Stimulated activated CD4-positive, alpha-beta T cell treated with anti-CD3 and anti-CD28 coated beads, Interleukin-1b, Interleukin-23, amount 100 ng/mL, for 1 hour (primary cell): Measurements from ENCODE around the gene HIVEP3.

Experiments
- DNase-seq, 2 donors: peaks; one replicate each; pipeline ENCODE4 v3.0.0-alpha.2; 2020; ENCODE audit warnings: low read depth in 2 of 2

HIVEP3 gene

GRCh38 chr1:41848216-41848952 lies 70.3 kb downstream of the HIVEP3 start:
- no peak for DNase-seq

GRCh38 chr1:41847733-41848132 lies 71.0 kb downstream of the HIVEP3 start:
- DNase-seq, result no peak

- no peak for DNase-seq
These were observed 71.9 kb downstream of the HIVEP3 start for GRCh38 chr1:41846625-41847405.

GRCh38 chr1:41844781-41845272 lies 73.9 kb downstream of the HIVEP3 start:
- no peak for DNase-seq

GRCh38 chr1:41844255-41844654 lies 74.5 kb downstream of the HIVEP3 start:
- DNase-seq, result no peak

GRCh38 chr1:41842993-41843755 lies 75.5 kb downstream of the HIVEP3 start:
- DNase-seq, result no peak

GRCh38 chr1:41842326-41842725 lies 76.4 kb downstream of the HIVEP3 start:
- no peak for DNase-seq

GRCh38 chr1:41840592-41841246 lies 78.0 kb downstream of the HIVEP3 start:
- DNase-seq, result no peak

GRCh38 chr1:41838266-41838665 lies 80.5 kb downstream of the HIVEP3 start:
- DNase-seq, result no peak

GRCh38 chr1:41837691-41838090 lies 81.0 kb downstream of the HIVEP3 start:
- DNase-seq, result no peak

- DNase-seq, result no peak
These were observed 83.2 kb downstream of the HIVEP3 start for GRCh38 chr1:41835485-41835884.

GRCh38 chr1:41833519-41834000 lies 85.2 kb downstream of the HIVEP3 start:
- DNase-seq, result no peak

- DNase-seq, result no peak
These were observed 88.0 kb downstream of the HIVEP3 start for GRCh38 chr1:41830726-41831125.

GRCh38 chr1:41827991-41828570 lies 90.6 kb downstream of the HIVEP3 start:
- DNase-seq, result no peak

GRCh38 chr1:41823471-41823870 lies 95.3 kb downstream of the HIVEP3 start:
- DNase-seq, result no peak

- no peak for DNase-seq
These were observed 95.9 kb downstream of the HIVEP3 start for GRCh38 chr1:41822866-41823265.

- no peak for DNase-seq
These were observed 98.9 kb downstream of the HIVEP3 start for GRCh38 chr1:41819843-41820242.

- no peak for DNase-seq
These were observed 99.7 kb downstream of the HIVEP3 start for GRCh38 chr1:41819069-41819468.

GRCh38 chr1:41816061-41816460 lies 102.7 kb downstream of the HIVEP3 start:
- DNase-seq, result no peak

GRCh38 chr1:41813755-41814745 lies 104.7 kb downstream of the HIVEP3 start:
- no peak for DNase-seq
